HEK293T (cell line): Measurements from ENCODE around the gene RNF222.

Experiments
- CTCF ChIA-PET: fragments of 350-600 bp; formaldehyde crosslinking; extraction: SDS; loops from one replicate; lab custom pipeline; 2021; ENCODE audit warnings: antibody characterized with exemption, inconsistent platforms; lab: Yijun Ruan, JAX
- POLR2A ChIA-PET: fragments of 350-600 bp; formaldehyde crosslinking; extraction: SDS; loops from one replicate; lab custom pipeline; 2020; ENCODE audit warnings: antibody characterized with exemption, inconsistent platforms; lab: Yijun Ruan, JAX
- DNase-seq: peaks from one replicate; pipeline ENCODE4 v3.0.0; 2012; ENCODE audit warnings: mixed read lengths; ENCODE audit errors: extremely low spot score
- ARNT ChIP-seq: fragments of 450-650 bp; IDR thresholded peaks from 2 replicates; pipeline ENCODE4 v1.6.1; 2017; ENCODE audit warnings: mild to moderate bottlenecking
- BHLHE40 ChIP-seq: fragments of 450-650 bp; IDR thresholded peaks from 2 replicates; pipeline ENCODE4 v1.6.1; 2016; ENCODE audit warnings: mild to moderate bottlenecking, moderate library complexity, borderline replicate concordance
- CTBP1 ChIP-seq: fragments of 450-650 bp; IDR thresholded peaks from 2 replicates; pipeline ENCODE4 v1.6.1; 2016; ENCODE audit warnings: borderline replicate concordance
- ELF4 ChIP-seq: fragments of 450-650 bp; IDR thresholded peaks from 2 replicates; pipeline ENCODE4 v1.6.1; 2017; ENCODE audit warnings: antibody characterized with exemption
- FOXA1 ChIP-seq: fragments of 450-650 bp; IDR thresholded peaks from 2 replicates; pipeline ENCODE4 v1.6.1; 2016; ENCODE audit warnings: mild to moderate bottlenecking
- FOXK2 ChIP-seq: fragments of 450-650 bp; IDR thresholded peaks from 2 replicates; pipeline ENCODE4 v1.6.1; 2016; ENCODE audit warnings: mild to moderate bottlenecking
- FOXM1 ChIP-seq: fragments of 450-650 bp; IDR thresholded peaks from 2 replicates; pipeline ENCODE4 v1.6.1; 2017; ENCODE audit warnings: mild to moderate bottlenecking, borderline replicate concordance
- HDGF ChIP-seq: fragments of 450-650 bp; IDR thresholded peaks from 2 replicates; pipeline ENCODE4 v1.6.1; 2017; ENCODE audit warnings: antibody characterized with exemption, borderline replicate concordance
- L3MBTL2 ChIP-seq: fragments of 450-650 bp; conservative IDR thresholded peaks from 2 replicates; pipeline ENCODE4 v1.6.1; 2016; ENCODE audit warnings: mild to moderate bottlenecking
- LEF1 ChIP-seq: fragments of 450-650 bp; IDR thresholded peaks from 2 replicates; pipeline ENCODE4 v1.6.1; 2017; ENCODE audit warnings: mild to moderate bottlenecking, borderline replicate concordance
- NFRKB ChIP-seq: fragments of 450-650 bp; IDR thresholded peaks from 2 replicates; pipeline ENCODE4 v1.6.1; 2016; ENCODE audit warnings: mild to moderate bottlenecking, moderate library complexity
- SP1 ChIP-seq: fragments of 450-650 bp; IDR thresholded peaks from 2 replicates; pipeline ENCODE4 v1.6.1; 2017
- SUZ12 ChIP-seq: fragments of 450-650 bp; IDR thresholded peaks from 2 replicates; pipeline ENCODE4 v1.6.1; 2016; ENCODE audit warnings: mild to moderate bottlenecking
- TARDBP ChIP-seq: fragments of 450-650 bp; IDR thresholded peaks from 2 replicates; pipeline ENCODE4 v1.6.1; 2016
- ZNF384 ChIP-seq: fragments of 450-650 bp; IDR thresholded peaks from 2 replicates; pipeline ENCODE4 v1.6.1; 2016
- TF ChIP-seq, protein P1 (sequence below): fragments of 450-650 bp; IDR thresholded peaks from 2 replicates; pipeline ENCODE4 v1.6.1; 2016

RNF222 gene

DNA sequence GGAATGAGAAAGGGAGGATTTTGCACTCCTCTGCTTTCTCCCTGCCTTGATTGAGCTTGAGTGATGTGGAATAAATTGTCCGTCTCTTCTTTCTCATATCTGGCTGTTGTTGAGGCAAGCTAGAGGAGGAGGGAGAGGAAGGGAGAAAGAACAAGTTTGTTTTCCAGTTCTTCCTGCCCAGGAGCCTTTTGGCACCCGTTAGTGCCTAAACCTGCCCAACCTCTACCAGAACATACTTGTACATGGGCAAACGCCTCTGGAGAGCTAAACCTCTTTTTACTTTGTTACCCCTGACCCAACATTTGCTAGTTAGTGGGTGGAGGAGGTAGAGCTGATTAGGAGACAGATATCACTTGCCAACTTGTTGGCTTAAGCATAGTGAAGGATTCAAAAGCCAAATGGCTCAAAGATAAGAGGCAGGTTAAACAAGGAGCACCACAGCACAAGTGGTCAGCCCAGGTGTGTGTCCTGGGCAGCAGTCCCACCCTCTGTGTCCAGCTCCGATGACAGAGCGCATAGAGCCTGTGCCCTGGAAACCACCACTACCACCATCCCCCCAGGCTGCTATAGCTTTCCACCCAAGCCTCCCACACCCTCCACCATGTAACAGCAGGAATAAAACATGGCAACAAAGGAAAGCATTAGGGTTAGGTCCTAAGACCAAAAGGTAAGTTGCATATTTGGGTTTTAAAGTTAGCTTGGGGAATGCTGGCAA lies 51.5 kb downstream of the RNF222 start:
- ChIA-PET CTCF (no interaction called here), POLR2A (interaction anchor here (1.2 to 1.4 kb wide), 2 partner anchors 13 to 31 kb away, joined by 3 to 4 read pairs; partner anchors contain the start of gene KRABD2)
- no peak for DNase-seq
- TF ChIP-seq LEF1 = no peak
- no peak for TF ChIP-seq NFRKB
- TF ChIP-seq ELF4 = no peak
- TF ChIP-seq SUZ12 = no peak
- TF ChIP-seq FOXK2 = no peak
- TF ChIP-seq, protein P1, sequence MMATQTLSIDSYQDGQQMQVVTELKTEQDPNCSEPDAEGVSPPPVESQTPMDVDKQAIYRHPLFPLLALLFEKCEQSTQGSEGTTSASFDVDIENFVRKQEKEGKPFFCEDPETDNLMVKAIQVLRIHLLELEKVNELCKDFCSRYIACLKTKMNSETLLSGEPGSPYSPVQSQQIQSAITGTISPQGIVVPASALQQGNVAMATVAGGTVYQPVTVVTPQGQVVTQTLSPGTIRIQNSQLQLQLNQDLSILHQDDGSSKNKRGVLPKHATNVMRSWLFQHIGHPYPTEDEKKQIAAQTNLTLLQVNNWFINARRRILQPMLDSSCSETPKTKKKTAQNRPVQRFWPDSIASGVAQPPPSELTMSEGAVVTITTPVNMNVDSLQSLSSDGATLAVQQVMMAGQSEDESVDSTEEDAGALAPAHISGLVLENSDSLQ = no peak
- no peak for TF ChIP-seq ARNT
- no peak for TF ChIP-seq L3MBTL2
- no peak for TF ChIP-seq FOXM1
- no peak for TF ChIP-seq TARDBP
- no peak for TF ChIP-seq HDGF
- no peak for TF ChIP-seq SP1
- TF ChIP-seq ZNF384 = no peak
- no peak for TF ChIP-seq FOXA1
- TF ChIP-seq CTBP1 = no peak
- no peak for TF ChIP-seq BHLHE40

- POLR2A ChIA-PET = interaction anchor here (1.2 to 1.4 kb wide), 2 partner anchors 14 to 32 kb away, joined by 3 to 4 read pairs; partner anchors contain the start of gene KRABD2
- no peak for TF ChIP-seq BHLHE40
- no peak for TF ChIP-seq LEF1
- no peak for TF ChIP-seq FOXA1
- no peak for TF ChIP-seq FOXK2
- no peak for TF ChIP-seq ELF4
- TF ChIP-seq HDGF = no peak
- TF ChIP-seq TARDBP = no peak
- TF ChIP-seq, protein P1 = no peak
- no peak for TF ChIP-seq NFRKB
- no peak for TF ChIP-seq SP1
- no peak for TF ChIP-seq SUZ12
- no peak for TF ChIP-seq ARNT
- no peak for DNase-seq
- CTCF ChIA-PET = no interaction called here
These were observed 52.5 kb downstream of the RNF222 start for GRCh38 chr17:8345052-8345690.

DNA sequence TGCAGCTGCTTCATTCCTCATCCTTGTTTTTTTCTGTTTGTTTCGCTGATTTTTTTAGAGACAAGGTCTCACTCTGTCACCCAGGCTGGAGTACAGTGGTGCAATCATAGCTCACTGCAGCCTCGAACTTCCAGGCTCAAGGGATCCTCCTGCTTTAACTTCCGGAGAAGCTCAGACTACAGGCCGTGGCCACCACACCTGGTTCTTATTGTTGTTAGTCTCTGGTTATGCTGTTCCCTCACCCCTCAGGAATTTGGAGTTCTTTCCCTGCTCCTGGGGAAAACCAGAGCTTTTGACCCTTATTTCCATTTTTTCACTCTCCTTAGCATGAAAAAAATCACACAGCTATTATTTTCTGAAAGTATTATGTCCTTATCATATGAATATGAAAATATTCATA lies 56.2 kb downstream of the RNF222 start:
- ChIA-PET CTCF (interaction anchor here (0.6 to 1.5 kb wide), 2 partner anchors 42 to 325 kb away, joined by 3 to 4 read pairs; no protein-coding TSS in a partner anchor), POLR2A (interaction anchor here (0.9 to 1.9 kb wide), 2 partner anchors 35 to 46 kb away, joined by 4 to 6 read pairs; partner anchors contain the start of genes KRABD2 and SLC25A35)

More for the DNA sequence above, 56.2 kb downstream of the RNF222 start:
- TF ChIP-seq, protein P1 = no peak
- TF ChIP-seq FOXA1 (no peak), L3MBTL2 (no peak), ARNT (no peak), SP1 (no peak), NFRKB (no peak), LEF1 (no peak), CTBP1 (no peak), BHLHE40 (no peak), ZNF384 (no peak), SUZ12 (no peak)
- DNase-seq = no peak
